Right renal cortex interstitium (tissue), 3 donors: ENCODE data around the gene LPXN. TPM values are rescaled to one million over a fixed set of nuclear protein-coding genes. Genes with fewer than 3 reads are reported as not detected.
"Not testable (repeated sequence)": the region's sequence is repeated elsewhere in the genome, so short reads cannot be mapped to it uniquely, and the experiment has no call there.

Experiments used
- DNase-seq, 3 donors: peaks; one replicate each; pipeline ENCODE4 v3.0.0-alpha.2; 2013; ENCODE audit warnings: low read depth in 3 of 3, low spot score in 2 of 3
- polyA plus RNA-seq, 3 donors: library from polyadenylated mRNA; unstranded; fragments of 120-200 nt; gene quantifications; one replicate each; pipeline ENCODE4 v1.2.1, GENCODE V29; 2013; ENCODE audit not compliant: insufficient read length in 3 of 3

Gene LPXN
- polyA plus RNA-seq, 3 donors, result 7.6 to 8.5 (median 8.4) TPM

GRCh38 chr11:58579192-58580129 lies 3.8 kb upstream of the LPXN start:
- DNase-seq, result peak; percentile 82 to 87 (median 84)

DNA sequence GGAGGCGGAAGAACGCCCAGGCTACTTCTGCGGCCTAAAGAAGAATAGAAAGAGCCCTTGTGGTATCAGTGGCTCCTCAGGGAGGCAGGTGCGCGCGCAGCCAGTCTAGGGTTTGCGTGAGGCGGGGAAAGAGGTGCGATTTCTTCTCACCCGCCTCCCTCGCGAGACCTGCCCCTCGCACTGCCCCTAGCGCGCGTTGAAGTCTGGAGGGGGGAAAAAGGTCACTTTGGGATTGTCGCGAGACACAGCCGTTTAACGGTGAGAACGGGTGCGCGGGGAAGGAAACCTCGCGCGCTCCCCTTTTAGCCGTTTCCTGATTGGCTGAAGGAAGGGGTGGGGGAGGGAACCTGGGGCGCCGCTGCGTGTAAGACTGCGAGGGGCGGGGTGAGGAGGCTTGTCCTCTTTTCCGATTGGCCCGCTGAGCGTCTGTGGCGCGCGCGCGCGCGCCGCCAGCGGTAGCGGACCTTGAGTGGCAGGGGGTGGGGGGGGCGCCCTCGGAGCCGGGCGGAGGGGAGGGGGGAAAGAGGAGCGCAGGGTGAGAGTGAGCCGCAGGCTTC lies 3.1 kb upstream of the LPXN start, which contains the start of gene ZFP91:
Gene ZFP91 (plus strand): TSS at position 429 of the 557 bp plus-strand sequence. CDS start 219 bp downstream, outside the sequence.
- DNase-seq, result peak; percentile 93 to 98 (median 95)

DNA sequence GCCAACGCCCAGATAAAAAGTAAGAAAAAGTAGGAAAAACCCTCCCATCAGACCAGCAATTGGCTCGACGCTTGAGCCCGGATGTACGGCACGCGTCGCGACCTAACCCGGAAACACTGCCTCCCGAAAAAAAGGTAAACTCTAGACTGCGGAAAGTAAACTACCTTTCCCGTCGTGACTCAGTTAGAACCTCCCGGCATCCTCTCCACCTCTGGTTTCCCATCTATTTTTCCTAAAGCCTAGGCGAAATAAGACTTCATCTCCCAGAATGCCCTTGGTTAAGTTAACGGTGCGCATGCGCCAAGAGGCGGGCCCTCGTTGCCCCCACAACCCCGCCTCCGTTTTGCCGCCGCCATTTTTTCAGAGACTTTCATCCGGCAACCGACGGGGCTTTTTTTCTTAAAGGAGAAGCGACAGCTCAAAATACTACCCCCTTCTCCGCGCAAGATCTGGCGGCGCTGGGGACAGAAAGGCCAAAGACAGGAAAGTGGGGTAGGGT lies 2.5 kb upstream of the LPXN start:
- peak; percentile 96 to 98 (median 96) for DNase-seq

- no peak for DNase-seq
Observed at GRCh38 chr11:58577555-58578135, 2.0 kb upstream of the LPXN start.

DNA sequence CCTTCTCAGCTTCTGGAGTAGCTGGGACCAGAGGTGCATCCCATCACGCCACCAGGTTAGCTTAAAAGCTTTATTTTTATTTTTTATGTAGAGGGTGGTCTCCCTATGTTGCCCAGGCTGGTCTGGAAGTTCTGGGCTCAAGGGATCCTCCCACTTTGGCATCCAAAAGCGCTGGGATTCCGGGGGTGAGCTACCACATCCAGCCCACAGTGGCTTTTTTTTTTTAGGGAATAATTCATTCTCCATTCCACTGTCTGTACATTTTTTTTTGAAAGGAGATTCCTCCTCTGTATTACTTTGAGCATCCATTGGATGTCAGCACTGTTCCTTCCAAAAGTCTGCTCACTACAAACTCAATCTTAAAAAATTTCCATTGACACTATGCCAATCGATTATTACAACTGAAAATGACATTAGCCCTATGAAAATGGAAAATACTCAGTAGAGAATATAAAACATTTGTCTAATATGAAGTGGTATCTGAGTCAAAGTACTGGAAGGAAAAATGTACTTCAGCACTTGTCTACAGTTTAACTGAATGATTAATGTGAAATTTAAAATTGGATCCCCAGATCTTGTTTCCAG lies 1.3 kb upstream of the LPXN start:
- DNase-seq, result peak; percentile 6 to 10 (median 7)

DNA sequence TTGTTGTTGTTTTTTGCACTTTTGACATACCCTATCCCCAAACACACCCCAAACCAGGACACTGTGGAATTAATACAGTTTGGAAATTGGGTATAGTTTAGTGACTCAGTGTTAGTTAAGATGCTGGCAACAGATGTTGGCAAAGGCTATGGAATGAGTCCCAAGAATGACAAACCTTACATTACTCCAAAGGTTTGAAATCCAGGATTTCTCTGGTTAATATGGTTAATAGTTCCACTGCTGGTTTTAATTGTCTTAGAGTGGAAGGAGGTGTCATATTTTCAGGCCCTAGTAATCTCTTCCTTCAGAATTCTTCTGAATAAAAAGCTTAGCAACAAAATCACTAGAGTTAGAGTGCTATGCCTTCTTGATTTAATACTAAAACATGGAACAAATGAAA lies 775 bp downstream of the LPXN start:
- no peak for DNase-seq

- DNase-seq, result no peak
Observed at GRCh38 chr11:58573451-58574104, 2.1 kb downstream of the LPXN start.

GRCh38 chr11:58572906-58573305 lies 2.8 kb downstream of the LPXN start:
- DNase-seq, result not testable (repeated sequence)

GRCh38 chr11:58567889-58568512 lies 7.7 kb downstream of the LPXN start:
- peak; percentile 21 to 25 (median 25) for DNase-seq

- no peak for DNase-seq
Observed at GRCh38 chr11:58564231-58564630, 11.4 kb downstream of the LPXN start.

DNA sequence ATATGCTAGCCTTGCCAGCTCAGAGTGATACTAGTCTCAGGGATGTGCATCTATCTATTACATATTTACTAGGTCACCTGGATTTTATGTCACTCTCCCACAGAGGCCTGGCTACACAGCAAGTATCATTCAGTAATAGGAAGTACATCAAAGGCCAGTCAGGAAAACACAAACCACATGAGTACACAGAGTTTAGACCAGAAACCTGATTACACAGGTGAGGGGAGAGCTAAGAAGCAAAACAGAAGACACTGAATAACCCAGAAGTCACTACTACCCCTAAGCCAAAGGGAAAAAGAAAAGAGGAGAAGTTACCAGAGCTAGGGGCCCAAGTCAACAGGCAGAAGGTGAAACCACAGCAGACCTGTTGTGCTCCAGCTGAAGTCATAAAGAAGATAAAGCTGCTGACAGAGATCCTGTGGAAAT lies 13.3 kb downstream of the LPXN start:
- DNase-seq, result no peak

- DNase-seq, result no peak
Observed at GRCh38 chr11:58561394-58562098, 14.1 kb downstream of the LPXN start.

- DNase-seq, result no peak
Observed at GRCh38 chr11:58560842-58561241, 14.8 kb downstream of the LPXN start.

DNA sequence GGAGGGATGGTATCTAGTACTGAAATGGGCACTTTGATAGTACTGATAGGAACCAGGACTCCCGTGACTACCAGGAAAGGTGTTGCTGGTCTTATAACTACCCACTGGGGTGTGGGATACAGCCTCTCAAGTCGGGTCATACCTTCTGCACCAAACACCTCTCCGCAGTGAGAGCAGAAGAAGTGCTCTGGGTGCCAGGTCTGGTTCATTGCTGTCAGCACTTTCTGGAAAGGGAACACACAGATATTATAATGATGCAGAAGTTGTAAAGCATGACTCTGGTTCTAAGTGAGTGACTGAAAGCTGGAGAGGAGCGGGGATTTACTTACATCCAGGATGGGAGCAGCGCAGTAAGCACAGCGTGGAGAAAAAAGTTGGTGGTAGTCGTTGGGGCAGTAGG lies 26.0 kb downstream of the LPXN start:
- DNase-seq, result no peak

DNA sequence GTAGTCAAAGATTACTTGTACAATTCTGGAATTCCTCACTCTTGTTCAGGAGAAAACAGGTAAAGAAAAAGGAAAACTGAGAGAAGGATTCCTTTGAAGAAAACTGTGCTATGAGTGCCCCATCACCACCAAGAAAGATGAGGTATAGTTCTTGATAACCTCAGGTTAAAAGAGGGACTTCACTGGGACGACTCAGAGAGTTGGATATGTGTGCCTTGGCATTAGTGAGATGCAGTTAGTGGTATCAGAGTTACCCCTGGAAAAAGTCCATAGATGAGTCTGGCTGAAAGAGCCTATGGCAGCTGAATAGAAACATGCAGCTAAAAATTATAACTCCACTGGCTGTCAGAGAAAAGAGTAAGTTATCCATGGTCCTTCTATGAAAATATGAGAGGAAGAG lies 28.8 kb downstream of the LPXN start:
- no peak for DNase-seq

GRCh38 chr11:58531865-58532341 lies 43.8 kb downstream of the LPXN start:
- no peak for DNase-seq

DNA sequence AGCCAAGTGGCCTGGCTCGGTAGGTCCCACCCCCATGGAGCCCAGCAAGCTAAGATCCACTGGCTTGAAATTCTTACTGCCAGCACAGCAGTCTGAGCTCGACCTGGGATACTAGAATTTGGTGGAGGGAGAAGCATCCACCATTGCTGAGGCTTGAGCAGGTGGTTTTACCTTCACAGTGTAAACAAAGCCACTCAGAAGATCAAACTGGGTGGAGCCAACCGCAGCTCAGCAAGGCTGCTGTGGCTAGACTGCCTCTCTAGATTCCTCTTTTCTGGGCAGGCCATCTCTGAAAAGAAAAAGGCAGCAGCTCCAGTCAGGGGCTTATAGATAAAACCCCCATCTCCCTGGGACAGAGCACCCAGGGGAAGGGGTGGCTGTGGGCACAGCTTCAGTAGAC lies 45.4 kb downstream of the LPXN start:
- DNase-seq, result no peak

- DNase-seq, result no peak
Observed at GRCh38 chr11:58527429-58527828, 48.2 kb downstream of the LPXN start.

GRCh38 chr11:58526721-58527120 lies 48.9 kb downstream of the LPXN start:
- DNase-seq, result no peak
